Epithelial cell of esophagus (primary cell): ENCODE measurements around the gene HPX.

ENCODE experiments used
- DNase-seq: peaks from one replicate; pipeline ENCODE4 v3.0.0; 2010; ENCODE audit warnings: low read depth
- H3K4me3 ChIP-seq: 2 replicates; pipeline ENCODE4 v1.5.1; 2011; ENCODE audit warnings: mild to moderate bottlenecking, low read length, control low read depth
- TF ChIP-seq, protein P1 (sequence below): IDR thresholded peaks from 2 replicates; pipeline ENCODE4 v1.5.1; 2011; ENCODE audit warnings: low read depth, mild to moderate bottlenecking, low read length, control low read depth, inconsistent platforms; ENCODE audit not compliant: insufficient read depth; ENCODE audit errors: missing control alignments

The HPX gene

DNA sequence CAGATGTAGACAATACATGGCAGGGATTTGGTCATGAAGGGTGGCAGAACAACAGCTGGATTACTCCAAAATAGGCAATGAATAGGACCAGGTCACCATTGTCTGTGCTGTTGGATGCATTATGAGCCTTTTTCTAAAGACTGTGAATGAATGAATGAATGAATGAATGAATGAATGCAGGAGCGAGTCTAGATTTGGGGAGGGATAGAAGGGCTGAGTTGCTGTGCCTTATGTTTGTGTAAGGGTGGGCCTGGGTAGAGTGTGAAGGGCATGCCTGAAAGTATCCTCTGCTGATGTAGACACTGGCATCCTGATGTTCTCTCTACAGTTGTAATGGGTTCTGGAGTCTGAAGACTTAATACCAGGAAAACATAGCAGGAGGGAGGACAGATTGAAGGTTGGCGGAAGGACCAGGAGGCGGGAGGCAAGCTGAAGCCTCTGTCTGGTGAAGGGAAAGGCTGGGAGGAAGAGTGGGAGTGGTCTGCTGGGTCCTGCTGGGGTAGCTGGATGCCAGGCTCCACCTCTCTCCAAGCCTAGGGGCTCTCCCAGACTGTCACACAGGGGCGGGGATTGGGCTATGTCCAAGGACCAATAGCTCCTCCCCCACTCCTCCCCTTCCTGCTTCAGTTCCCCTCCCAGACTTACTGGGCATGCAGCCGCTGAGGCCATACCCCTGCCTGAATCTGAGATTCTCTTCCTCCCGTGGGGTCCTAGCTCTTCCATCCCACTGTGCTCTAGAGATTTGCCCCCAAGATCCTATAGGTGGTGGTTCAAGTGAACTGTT is 28.1 kb upstream of the HPX start:
- TF ChIP-seq, protein P1, sequence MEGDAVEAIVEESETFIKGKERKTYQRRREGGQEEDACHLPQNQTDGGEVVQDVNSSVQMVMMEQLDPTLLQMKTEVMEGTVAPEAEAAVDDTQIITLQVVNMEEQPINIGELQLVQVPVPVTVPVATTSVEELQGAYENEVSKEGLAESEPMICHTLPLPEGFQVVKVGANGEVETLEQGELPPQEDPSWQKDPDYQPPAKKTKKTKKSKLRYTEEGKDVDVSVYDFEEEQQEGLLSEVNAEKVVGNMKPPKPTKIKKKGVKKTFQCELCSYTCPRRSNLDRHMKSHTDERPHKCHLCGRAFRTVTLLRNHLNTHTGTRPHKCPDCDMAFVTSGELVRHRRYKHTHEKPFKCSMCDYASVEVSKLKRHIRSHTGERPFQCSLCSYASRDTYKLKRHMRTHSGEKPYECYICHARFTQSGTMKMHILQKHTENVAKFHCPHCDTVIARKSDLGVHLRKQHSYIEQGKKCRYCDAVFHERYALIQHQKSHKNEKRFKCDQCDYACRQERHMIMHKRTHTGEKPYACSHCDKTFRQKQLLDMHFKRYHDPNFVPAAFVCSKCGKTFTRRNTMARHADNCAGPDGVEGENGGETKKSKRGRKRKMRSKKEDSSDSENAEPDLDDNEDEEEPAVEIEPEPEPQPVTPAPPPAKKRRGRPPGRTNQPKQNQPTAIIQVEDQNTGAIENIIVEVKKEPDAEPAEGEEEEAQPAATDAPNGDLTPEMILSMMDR: no peak
- no peak overlapping the region for H3K4me3 ChIP-seq
- DNase-seq: peak; percentile 83

DNA sequence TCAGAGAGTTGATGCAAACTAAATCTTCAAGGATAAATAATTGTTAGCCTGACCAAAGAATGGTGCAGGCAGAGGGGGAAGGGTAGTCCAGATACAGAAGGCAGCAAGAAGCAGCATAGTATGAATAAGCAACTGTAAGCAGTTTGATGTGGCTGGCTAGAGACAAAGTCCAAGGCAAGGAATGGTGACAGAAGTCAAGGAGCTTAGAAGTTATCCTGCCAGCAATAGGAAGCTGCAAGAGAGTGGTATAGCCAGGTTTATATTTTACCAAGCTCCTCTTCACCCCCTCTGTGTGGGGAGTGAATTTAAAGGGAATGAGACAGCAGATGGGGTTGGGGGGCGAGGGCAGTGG is 18.3 kb upstream of the HPX start:
- no peak overlapping the region for H3K4me3 ChIP-seq
- TF ChIP-seq, protein P1: no peak
- DNase-seq: no peak

DNA sequence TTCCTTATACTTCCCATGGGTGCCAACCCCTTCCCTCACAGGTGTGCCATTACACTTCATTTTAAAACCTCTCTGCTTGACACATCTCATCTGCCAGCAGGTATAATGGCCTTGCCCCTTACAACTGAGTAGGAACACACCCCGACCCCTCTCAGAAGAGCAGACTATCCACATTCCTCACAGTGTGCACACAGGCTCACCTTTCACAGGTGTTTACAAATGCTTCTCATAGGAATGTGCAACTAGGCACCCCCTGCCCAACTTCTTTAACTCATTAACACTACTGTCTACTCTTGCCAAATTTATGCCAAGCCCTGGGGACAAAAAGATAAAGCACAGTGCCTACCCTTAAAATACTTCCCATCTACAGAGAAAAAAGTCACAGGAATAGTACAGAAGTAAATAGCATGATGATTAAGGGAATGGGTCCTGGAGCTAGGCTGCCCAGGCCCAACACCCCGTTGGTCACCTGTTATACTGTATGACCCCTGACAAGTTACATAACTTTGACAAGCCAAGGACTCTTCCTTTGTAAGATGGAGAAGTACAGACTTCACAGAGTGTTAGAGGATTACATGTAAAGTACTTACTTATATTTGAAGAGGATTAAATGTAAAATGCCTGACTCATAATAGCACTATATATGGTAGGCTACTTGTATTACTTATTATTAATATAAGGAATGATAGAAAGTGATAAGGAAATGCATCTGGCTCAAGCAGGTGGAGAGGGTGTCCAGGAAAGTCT is 17.7 kb upstream of the HPX start:
- TF ChIP-seq, protein P1: no peak
- H3K4me3 ChIP-seq: no peak overlapping the region

DNA sequence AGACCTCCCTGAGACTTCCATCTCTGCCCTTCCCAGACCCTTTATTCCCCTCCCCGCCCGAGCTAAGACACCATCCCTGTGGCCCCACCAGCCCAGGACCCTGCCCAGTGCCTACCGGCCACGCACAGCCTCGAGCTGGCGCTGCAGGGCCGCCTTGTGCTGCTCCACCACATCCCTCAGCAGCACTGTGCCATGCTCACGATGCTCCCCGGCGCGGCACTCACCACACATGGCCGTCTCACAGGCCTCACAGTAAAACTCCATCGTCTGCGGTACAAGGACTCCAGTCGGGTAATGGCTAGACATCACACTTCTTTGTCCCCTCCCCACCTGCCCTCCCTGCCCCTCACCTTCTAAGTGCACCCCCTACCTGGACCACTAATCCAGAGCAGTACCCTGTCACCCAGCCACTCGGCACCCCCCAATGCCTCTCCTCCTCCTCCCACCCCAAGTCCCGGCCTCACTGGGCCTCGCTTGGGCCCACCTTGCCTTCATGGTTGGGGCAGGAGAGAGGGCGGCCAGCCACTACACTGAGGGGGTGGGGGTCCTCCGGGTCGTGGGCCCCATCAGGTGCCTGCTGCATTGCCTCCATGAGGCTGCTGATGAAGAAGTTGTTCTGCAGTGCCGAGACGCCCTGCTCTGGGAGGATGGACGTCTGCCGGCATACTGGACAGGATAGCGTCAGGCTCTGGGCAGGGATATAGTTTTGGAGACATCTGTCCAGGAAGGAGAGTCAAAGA is 17.0 kb upstream of the HPX start:
- no peak overlapping the region for H3K4me3 ChIP-seq
- TF ChIP-seq, protein P1: no peak
- DNase-seq: no peak

More for the DNA sequence above, 17.7 kb upstream of the HPX start:
- no peak for DNase-seq

DNA sequence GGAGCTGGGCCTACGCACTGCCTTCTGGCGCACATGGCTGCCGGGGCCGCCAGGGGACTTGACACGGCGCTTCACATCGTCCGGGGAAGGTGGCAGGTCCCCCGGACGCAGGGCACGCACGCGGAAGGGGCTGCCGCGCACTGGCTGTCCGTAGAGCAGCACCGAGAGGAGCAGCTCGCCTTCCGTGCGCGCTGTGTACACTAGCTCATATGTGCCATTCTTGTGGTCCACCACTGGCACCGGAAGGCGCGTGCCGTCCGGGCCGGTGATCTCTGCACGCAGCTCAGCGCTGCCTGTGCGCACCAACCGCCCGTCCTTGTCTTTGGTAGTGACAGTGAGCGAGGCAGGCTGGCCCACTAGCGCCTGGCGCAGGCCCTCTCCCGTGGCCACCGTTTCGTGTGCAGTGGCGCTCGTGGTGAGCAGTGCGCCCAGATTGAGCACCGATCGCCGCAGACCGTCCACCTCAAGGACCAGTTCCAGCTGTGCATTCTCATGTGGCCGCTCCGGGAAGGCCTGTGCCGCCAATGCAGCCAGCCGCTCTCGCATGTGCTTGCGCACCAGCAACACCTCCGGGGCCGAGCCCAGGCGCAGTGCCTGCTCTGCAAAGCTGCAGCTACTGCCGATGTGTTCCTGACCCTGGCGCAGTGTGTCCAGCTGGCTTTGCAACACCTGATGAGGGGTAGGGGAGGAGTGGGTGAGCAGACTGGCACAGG is 15.7 kb upstream of the HPX start:
- no peak for DNase-seq
- no peak overlapping the region for H3K4me3 ChIP-seq
- TF ChIP-seq, protein P1: no peak

DNA sequence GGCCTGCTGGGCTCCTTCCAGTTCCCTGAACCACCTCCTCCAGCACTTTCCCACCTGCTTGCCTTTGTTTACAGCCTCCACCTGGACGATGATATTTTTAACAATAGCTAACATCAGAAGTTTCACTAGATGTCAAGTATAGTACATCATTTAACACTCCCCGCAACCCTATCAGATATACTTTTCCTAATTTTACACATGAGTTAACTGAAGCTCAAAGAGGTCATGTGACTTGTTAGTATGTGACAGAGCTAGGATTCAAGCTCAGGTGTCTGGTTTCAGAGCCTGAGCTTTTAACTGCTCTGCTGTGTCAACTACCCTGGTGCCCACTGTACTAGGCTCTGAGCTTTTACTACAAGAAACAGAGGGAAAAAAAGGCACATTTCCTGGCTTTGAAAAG is 14.3 kb upstream of the HPX start:
- TF ChIP-seq, protein P1: no peak
- no peak for DNase-seq
- H3K4me3 ChIP-seq: no peak overlapping the region
